CD14-positive monocyte (primary cell): Measurements from ENCODE around the gene ZNF296. TPM values are rescaled to one million over a fixed set of nuclear protein-coding genes. Genes with fewer than 3 reads are reported as not detected.

ENCODE experiments used
- DNase-seq, 3 donors: peaks; one replicate each; pipeline ENCODE4 v3.0.0-alpha.2; 2011 to 2022
- H2AFZ ChIP-seq: 2 replicates; pipeline ENCODE4 v1.6.0; 2012; ENCODE audit warnings: mild to moderate bottlenecking, low read depth, low read length, inconsistent platforms; ENCODE audit not compliant: insufficient read depth, poor library complexity, severe bottlenecking
- H3K27ac ChIP-seq, 2 donors: 1 replicate in 1 of 2; 2 replicates in 1 of 2; pipeline ENCODE4 v1.5.1; 2012 to 2013; ENCODE audit warnings: low read length in 2 of 2, control low read depth in 1 of 2, inconsistent platforms in 1 of 2, low read depth in 1 of 2, mild to moderate bottlenecking in 1 of 2
- H3K27me3 ChIP-seq, 2 donors: one replicate each; pipeline versions ENCODE4 v1.6.0 to v1.6.1; 2011 to 2013; ENCODE audit warnings: low read length in 2 of 2; ENCODE audit not compliant: control insufficient read depth in 2 of 2, insufficient read depth in 2 of 2
- H3K36me3 ChIP-seq, 2 donors: replicated peaks in 1 of 2; 1 replicate in 1 of 2; 2 replicates in 1 of 2; pipeline versions ENCODE4 v1.5.1 to v1.6.1; 2012 to 2013; ENCODE audit warnings: low read length in 2 of 2, control low read depth in 1 of 2, inconsistent platforms in 1 of 2, mild to moderate bottlenecking in 1 of 2; ENCODE audit not compliant: insufficient read depth in 2 of 2, control insufficient read depth in 1 of 2
- H3K4me1 ChIP-seq, 2 donors: 1 replicate in 1 of 2; 2 replicates in 1 of 2; pipeline versions ENCODE4 v1.5.1 to v1.6.1; 2012 to 2013; ENCODE audit warnings: low read length in 2 of 2, control low read depth in 1 of 2, inconsistent platforms in 1 of 2, mild to moderate bottlenecking in 1 of 2, moderate library complexity in 1 of 2; ENCODE audit not compliant: insufficient read depth in 2 of 2, control insufficient read depth in 1 of 2
- H3K4me2 ChIP-seq: replicated peaks from 2 replicates; pipeline ENCODE3; 2012; ENCODE audit warnings: low read length, moderate library complexity, mild to moderate bottlenecking; ENCODE audit not compliant: poor library complexity, severe bottlenecking; ENCODE audit errors: extremely low read depth
- H3K4me3 ChIP-seq, 3 experiments: fragments of 200-600 bp in 1 of 3; sonication (generic) in 1 of 3; replicated peaks in 1 of 3; 1 replicate in 2 of 3; 2 replicates in 1 of 3; pipeline ENCODE4 v1.5.1; 2011 to 2013; ENCODE audit warnings: low read length in 3 of 3, mild to moderate bottlenecking in 3 of 3, control low read depth in 2 of 3, low read depth in 2 of 3, inconsistent platforms in 1 of 3, moderate library complexity in 1 of 3
- H3K79me2 ChIP-seq: 2 replicates; pipeline ENCODE4 v1.6.0; 2012; ENCODE audit warnings: mild to moderate bottlenecking, control low read depth, inconsistent platforms, low read length, moderate library complexity; ENCODE audit not compliant: insufficient read depth
- H3K9ac ChIP-seq: 2 replicates; pipeline ENCODE4 v1.6.0; 2017; ENCODE audit warnings: low read length, mild to moderate bottlenecking; ENCODE audit not compliant: insufficient read depth, poor library complexity, severe bottlenecking
- H3K9me3 ChIP-seq, 2 donors: replicated peaks in 1 of 2; 1 replicate in 1 of 2; 2 replicates in 1 of 2; pipeline versions ENCODE4 v1.5.1 to v1.6.1; 2012 to 2013; ENCODE audit warnings: low read length in 2 of 2, control low read depth in 1 of 2; ENCODE audit not compliant: control insufficient read depth in 1 of 2, insufficient read depth in 1 of 2
- H4K20me1 ChIP-seq: 2 replicates; pipeline ENCODE4 v1.6.0; 2012; ENCODE audit warnings: mild to moderate bottlenecking, low read length, control low read depth, moderate library complexity; ENCODE audit not compliant: insufficient read depth
- H3K27ac Mint-ChIP-seq, 7 donors: one replicate each; pipeline ENCODE4 v1.8.0; 2020; ENCODE audit warnings: mild to moderate bottlenecking in 7 of 7, mixed read lengths in 7 of 7, moderate library complexity in 6 of 7, inconsistent platforms in 2 of 7
- H3K27me3 Mint-ChIP-seq, 3 donors: one replicate each; pipeline ENCODE4 v1.8.0; 2021 to 2022; ENCODE audit warnings: low read depth in 3 of 3, mild to moderate bottlenecking in 3 of 3, mixed read lengths in 3 of 3, moderate library complexity in 3 of 3, inconsistent platforms in 1 of 3
- H3K36me3 Mint-ChIP-seq, 2 donors: one replicate each; pipeline ENCODE4 v1.8.0; 2020; ENCODE audit warnings: mixed read lengths in 2 of 2, inconsistent platforms in 1 of 2, mild to moderate bottlenecking in 1 of 2
- H3K4me1 Mint-ChIP-seq: one replicate; pipeline ENCODE4 v1.8.0; 2020; ENCODE audit warnings: mild to moderate bottlenecking, mixed read lengths
- H3K4me3 Mint-ChIP-seq, 2 donors: one replicate each; pipeline ENCODE4 v1.8.0; 2020; ENCODE audit warnings: mild to moderate bottlenecking in 2 of 2, mixed read lengths in 2 of 2, moderate library complexity in 1 of 2
- H3K9me3 Mint-ChIP-seq, 7 donors: one replicate each; pipeline ENCODE4 v1.8.0; 2020 to 2022; ENCODE audit warnings: mixed read lengths in 7 of 7, mild to moderate bottlenecking in 6 of 7, moderate library complexity in 6 of 7, inconsistent platforms in 2 of 7
- WGBS: methylation state at CpG from one replicate; pipeline ENCODE4 v1.1.5; 2013; ENCODE audit warnings: missing lambda C conversion rate; ENCODE audit not compliant: insufficient coverage; 5-methylcytosine and 5-hydroxymethylcytosine counted together
- intact Hi-C, 2 donors: fragments of 100-400 bp; cut with micrococcal nuclease; formaldehyde crosslinking; loops; one replicate each; pipeline versions ENCODE4 v1.15.0 to v1.15.1; 2023
- polyA plus RNA-seq, 3 donors: library from polyadenylated mRNA; depleted of rRNA in 1 of 3; unstranded in 2 of 3; stranded (reverse) in 1 of 3; fragments of 300-500 nt in 2 of 3; fragments of >200 nt in 1 of 3; fragmentation: Illumina TruSeq in 2 of 3; gene quantifications; 1 replicate in 2 of 3; 2 replicates in 1 of 3; pipeline ENCODE4 v1.2.3, GENCODE V29; 2012 to 2021
- TF ChIP-seq, protein P1 (sequence below): fragments of 200-600 bp; IDR thresholded peaks from one replicate; pipeline ENCODE4 v1.8.0; 2022; ENCODE audit warnings: antibody characterized with exemption, mild to moderate bottlenecking

The ZNF296 gene
- polyA plus RNA-seq, 3 donors: 3.8 to 7.2 (median 6.5) TPM

DNA sequence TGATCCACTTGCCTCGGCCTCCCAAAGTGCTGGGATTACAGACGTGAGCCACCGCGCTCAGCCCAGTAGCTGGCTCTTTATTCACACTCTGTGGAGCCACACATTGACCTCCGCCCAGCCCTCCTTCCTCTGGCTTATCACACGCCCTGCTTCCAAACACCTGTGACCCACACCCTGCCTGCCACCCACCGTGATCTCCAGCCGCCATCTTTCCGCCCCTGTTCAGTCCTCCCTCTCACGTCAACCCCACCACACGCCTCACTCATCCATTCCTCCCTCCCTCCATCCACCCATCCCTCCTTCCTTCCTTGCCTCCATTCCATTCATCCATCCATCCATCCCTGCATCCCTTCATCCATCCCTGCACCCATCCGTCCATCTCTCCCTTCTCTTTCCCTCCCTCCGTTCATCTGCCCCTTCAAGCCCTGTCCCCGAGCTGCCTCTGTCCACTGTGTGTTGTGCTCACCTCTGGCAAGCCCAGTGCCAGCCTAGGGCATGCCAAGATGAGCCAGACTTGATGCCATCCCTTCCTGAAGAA lies 17.6 kb downstream of the ZNF296 start:
- no peak overlapping the region for H3K4me3 ChIP-seq
- no peaks in the 10 kb centered on the region for H3K27me3 ChIP-seq
- no peak overlapping the region for H3K4me2 ChIP-seq
- H3K36me3 ChIP-seq: peaks cover 96 to 98% of the 10 kb centered on the region in 2 donors
- WGBS: 92% methylated on average over 14 of the region's 14 CpGs
- TF ChIP-seq, protein P1, sequence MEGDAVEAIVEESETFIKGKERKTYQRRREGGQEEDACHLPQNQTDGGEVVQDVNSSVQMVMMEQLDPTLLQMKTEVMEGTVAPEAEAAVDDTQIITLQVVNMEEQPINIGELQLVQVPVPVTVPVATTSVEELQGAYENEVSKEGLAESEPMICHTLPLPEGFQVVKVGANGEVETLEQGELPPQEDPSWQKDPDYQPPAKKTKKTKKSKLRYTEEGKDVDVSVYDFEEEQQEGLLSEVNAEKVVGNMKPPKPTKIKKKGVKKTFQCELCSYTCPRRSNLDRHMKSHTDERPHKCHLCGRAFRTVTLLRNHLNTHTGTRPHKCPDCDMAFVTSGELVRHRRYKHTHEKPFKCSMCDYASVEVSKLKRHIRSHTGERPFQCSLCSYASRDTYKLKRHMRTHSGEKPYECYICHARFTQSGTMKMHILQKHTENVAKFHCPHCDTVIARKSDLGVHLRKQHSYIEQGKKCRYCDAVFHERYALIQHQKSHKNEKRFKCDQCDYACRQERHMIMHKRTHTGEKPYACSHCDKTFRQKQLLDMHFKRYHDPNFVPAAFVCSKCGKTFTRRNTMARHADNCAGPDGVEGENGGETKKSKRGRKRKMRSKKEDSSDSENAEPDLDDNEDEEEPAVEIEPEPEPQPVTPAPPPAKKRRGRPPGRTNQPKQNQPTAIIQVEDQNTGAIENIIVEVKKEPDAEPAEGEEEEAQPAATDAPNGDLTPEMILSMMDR: no peak
- H3K27me3 Mint-ChIP-seq: peaks cover 0 to 3% (median 2%) of the 10 kb centered on the region in 3 donors
- peaks cover 87 to 99% of the 10 kb centered on the region in 2 donors for H3K36me3 Mint-ChIP-seq
- no peaks in the 10 kb centered on the region for H3K9me3 Mint-ChIP-seq
- H3K4me1 Mint-ChIP-seq: no peaks in the 10 kb centered on the region
- H3K9ac ChIP-seq: no peak overlapping the region
- DNase-seq: no peak
- H3K79me2 ChIP-seq: peaks cover 19% of the 10 kb centered on the region
- H3K27ac Mint-ChIP-seq: peak overlapping the region in 4 of 7 donors; percentile 37 to 76 (median 52)
- H3K9me3 ChIP-seq: no peaks in the 10 kb centered on the region
- no peaks in the 10 kb centered on the region for H3K4me1 ChIP-seq
- H3K4me3 Mint-ChIP-seq: no peak overlapping the region
- H2AFZ ChIP-seq: no peak overlapping the region
- H3K27ac ChIP-seq: peak overlapping the region in 1 of 2 donors; percentile 1
- H4K20me1 ChIP-seq: peaks cover 88% of the 10 kb centered on the region
- intact Hi-C loops: loop anchor here (1.0 to 5.0 kb wide), 5 partner anchors 41 to 156 kb away; no protein-coding TSS in a partner anchor

DNA sequence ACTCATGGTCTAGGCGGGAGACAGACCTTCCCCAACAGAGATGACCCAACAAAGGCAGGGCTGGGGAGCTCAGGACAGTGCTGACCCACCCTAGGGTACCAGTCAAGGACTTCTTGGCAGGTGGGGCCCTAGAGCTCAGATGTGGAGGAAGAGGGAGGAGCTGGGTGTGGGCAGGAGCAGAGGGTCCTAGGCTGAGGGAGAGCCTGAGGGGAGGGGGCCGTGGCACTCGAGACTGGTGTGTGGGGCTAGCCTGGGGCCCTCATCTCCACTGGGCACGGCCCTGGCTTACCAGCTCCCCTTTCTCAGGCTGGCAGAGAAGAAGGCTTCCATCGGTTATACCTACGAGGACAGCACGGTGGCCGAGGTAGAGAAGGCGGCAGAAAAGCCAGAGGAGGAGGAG lies 18.8 kb downstream of the ZNF296 start:
- no peak for DNase-seq
- no peaks in the 10 kb centered on the region for H3K9me3 Mint-ChIP-seq
- peak overlapping the region in 4 of 7 donors; percentile 50 to 73 (median 58) for H3K27ac Mint-ChIP-seq
- peaks cover 0 to 3% (median 2%) of the 10 kb centered on the region in 3 donors for H3K27me3 Mint-ChIP-seq
- H3K4me2 ChIP-seq: no peak overlapping the region
- no peak overlapping the region for H3K4me3 ChIP-seq
- peak overlapping the region in 1 of 2 donors; percentile 26 for H3K27ac ChIP-seq
- H3K36me3 Mint-ChIP-seq: peaks cover 90 to 98% of the 10 kb centered on the region in 2 donors
- H3K9me3 ChIP-seq: no peaks in the 10 kb centered on the region
- no peak overlapping the region for H3K4me3 Mint-ChIP-seq
- H3K4me1 Mint-ChIP-seq: no peaks in the 10 kb centered on the region
- peaks cover 23% of the 10 kb centered on the region for H3K79me2 ChIP-seq
- no peaks in the 10 kb centered on the region for H3K27me3 ChIP-seq
- TF ChIP-seq, protein P1: no peak
- H4K20me1 ChIP-seq: peaks cover 93% of the 10 kb centered on the region
- intact Hi-C loops: loop anchor here (5.0 kb wide), 1 partner anchor 155 kb away; no protein-coding TSS in a partner anchor
- peaks cover 93 to 99% of the 10 kb centered on the region in 2 donors for H3K36me3 ChIP-seq
- H2AFZ ChIP-seq: no peak overlapping the region
- 100% methylated on average over 3 of the region's 9 CpGs for WGBS
- no peak overlapping the region for H3K9ac ChIP-seq
- H3K4me1 ChIP-seq: no peaks in the 10 kb centered on the region
